GM20000 (cell line): Measurements from ENCODE around the gene ZNF710.
"Not testable (repeated sequence)": the region's sequence is repeated elsewhere in the genome, so short reads cannot be mapped to it uniquely, and the experiment has no call there.

Experiments
- DNase-seq: peaks from one replicate; pipeline ENCODE4 v3.0.0; 2012; ENCODE audit warnings: low spot score
- TF ChIP-seq, protein P1 (sequence below): IDR thresholded peaks from 2 replicates; pipeline ENCODE4 v1.5.1; 2012; ENCODE audit warnings: mild to moderate bottlenecking, control low read depth; ENCODE audit errors: extremely low read depth, missing control alignments

The ZNF710 gene

DNA sequence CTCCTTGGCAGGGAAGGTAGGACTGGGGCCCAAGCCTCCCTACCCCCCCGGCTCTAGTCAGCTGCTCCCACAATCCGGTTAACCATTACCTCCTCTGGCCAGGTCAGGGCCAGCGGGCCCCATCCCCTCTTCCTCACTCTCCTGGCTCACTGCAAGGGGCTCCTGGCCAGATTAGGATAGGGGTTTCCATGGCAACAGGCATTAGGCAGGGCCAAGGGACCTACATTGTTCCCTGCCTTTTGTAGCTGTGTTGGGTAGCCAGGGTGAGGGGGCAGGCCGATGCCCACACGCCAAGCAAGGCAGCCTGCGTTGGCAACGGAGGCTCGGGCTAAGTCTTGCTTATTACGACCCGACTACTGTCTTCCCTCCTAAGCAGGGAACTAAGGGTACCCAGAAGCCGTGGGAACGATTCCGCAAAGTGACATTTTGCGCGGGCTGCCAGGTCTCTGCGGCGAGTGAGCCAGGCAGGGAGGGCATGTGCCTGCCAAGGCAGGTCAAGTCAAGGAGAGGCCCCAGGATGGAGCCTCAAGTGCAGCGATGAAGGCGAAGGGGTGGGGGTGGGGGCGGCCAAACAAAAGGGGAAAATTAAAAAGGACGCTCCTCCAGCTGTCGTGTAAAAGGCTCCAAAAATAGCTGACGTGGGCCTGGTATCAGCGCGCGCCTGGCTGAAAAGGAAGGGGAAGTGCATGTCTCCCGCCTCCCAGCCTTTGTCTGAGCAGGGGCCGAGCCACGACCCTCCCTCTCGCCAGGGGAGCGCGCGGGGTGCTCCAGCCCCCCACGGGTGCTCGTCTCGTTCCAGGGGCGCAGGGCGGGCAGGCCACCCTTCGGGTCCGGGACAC lies 100.2 kb downstream of the ZNF710 start:
- TF ChIP-seq, protein P1, sequence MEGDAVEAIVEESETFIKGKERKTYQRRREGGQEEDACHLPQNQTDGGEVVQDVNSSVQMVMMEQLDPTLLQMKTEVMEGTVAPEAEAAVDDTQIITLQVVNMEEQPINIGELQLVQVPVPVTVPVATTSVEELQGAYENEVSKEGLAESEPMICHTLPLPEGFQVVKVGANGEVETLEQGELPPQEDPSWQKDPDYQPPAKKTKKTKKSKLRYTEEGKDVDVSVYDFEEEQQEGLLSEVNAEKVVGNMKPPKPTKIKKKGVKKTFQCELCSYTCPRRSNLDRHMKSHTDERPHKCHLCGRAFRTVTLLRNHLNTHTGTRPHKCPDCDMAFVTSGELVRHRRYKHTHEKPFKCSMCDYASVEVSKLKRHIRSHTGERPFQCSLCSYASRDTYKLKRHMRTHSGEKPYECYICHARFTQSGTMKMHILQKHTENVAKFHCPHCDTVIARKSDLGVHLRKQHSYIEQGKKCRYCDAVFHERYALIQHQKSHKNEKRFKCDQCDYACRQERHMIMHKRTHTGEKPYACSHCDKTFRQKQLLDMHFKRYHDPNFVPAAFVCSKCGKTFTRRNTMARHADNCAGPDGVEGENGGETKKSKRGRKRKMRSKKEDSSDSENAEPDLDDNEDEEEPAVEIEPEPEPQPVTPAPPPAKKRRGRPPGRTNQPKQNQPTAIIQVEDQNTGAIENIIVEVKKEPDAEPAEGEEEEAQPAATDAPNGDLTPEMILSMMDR, result no peak

DNA sequence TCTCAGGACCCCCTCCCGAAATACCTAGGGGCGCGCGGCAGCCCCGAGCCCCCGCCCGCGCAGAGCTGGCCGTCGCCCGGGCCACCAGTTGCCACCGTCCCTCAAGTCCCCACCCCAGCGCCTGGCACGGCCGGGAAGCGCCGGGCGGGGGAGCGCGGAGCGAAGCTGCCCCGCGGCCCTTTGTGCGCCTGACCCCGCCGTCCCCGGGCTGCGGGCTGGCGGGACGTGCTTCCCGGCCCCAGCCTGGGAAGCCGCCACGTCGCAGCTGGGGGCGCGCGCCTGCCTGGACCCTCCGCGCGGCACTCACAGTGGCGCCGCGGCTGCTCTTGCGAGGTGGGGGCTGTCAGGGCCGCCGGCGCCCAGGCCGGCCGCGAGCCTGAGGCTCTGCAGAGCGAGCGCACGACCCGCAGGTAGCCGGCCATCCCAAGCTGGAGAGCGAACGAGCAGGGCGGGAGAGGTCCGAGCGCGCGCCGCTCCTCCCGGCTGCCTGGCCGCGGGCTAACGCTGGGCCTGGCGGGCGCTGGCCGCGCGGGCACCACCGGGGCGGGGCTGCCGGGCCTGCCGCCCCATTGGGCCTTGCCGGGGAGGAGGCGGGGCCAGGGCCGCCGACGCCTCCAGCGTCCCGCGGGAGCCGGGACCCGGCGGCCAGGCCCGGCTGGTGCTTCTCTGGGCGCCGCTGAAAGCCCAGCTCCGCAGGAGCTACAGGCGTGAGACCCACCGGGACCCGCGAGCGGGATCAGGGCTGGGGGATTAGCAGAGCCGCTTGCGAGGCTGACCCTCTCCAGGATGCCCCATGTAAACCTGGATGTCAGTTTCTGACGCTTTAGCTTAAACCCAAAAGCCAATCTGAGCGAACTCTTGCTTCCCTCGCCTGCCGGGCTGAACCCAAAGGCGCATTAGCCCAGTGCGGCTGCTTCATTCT lies 101.1 kb downstream of the ZNF710 start, which contains the start of gene IDH2:
Gene IDH2 (minus strand): TSS at position 500 of the 922 bp plus-strand sequence. CDS start 78 bp downstream, at position 422.
- DNase-seq, result peak; percentile 96
- TF ChIP-seq, protein P1, result no peak

More for the DNA sequence above, 100.2 kb downstream of the ZNF710 start:
- peak; percentile 66 for DNase-seq

DNA sequence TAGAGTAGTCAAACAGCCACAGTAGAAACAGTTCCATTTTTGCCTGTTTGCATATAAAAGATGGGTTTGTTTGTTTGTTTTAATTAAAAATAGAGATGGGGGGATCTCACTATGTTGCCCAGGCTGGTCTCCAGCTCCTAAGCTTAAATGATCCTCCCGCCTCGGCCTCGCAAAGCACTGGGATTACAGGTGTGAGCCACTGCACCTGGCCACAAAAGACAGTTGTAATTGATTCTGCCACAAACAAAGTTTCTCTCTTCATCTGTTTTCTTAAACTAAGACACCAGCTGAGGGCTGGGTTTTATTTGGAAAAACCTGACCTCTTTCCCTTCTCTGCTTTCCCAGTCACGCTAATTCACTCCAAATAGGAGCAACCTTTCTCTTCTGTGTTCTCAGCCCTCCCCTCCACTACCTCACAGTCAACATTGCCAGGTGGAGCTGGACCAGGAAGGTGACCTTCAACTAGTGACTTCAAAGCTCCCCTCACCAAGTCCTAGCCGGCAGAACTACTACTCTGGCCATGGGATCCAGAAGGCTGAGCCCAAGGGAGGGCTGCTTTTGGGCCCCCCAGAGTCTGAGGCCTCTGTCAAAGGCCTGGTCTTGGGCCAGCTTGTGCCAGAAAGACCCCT lies 102.7 kb downstream of the ZNF710 start:
- DNase-seq, result no peak
- TF ChIP-seq, protein P1, result no peak

DNA sequence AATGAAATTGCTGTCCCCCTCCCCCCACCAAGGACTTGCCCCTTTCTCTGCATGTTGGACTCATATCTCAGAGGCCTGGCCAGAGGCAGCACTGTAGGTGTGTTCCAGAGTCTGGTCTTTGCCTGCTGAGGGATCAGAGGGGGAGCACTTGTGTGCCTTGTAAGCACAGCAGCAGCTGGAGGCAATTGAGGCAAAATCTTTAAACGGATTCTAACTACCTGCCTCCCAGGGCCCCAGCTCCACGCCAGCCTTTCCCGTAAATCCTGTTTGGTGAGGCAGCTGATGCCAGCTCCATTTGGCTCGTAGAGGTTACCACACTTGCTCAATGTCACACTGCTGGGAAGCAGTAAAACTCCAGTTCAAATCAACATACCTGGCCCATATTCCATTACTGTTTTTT lies 103.4 kb downstream of the ZNF710 start:
- TF ChIP-seq, protein P1, result no peak

DNA sequence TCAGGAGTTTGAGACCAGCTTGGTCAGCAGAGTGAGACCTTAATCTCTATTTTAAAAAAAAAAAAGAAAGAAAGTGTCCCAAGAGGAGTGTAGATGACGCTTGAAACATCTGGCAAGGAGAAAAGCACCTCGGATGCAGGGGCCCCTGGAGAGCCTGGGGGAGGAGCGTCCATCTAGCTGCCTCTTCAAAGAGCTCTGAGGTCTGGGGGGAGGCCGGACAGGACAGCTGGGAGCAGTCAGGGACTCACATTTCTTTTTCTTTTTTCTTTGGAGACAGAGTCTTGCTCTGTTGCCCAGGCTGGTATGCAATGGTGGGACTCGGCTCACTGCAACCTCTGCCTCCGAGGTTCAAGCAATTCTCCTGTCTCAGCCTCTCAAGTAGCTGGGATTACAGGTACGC lies 104.4 kb downstream of the ZNF710 start:
- TF ChIP-seq, protein P1, result no peak
- no peak for DNase-seq

More for the DNA sequence above, 103.4 kb downstream of the ZNF710 start:
- no peak for DNase-seq

DNA sequence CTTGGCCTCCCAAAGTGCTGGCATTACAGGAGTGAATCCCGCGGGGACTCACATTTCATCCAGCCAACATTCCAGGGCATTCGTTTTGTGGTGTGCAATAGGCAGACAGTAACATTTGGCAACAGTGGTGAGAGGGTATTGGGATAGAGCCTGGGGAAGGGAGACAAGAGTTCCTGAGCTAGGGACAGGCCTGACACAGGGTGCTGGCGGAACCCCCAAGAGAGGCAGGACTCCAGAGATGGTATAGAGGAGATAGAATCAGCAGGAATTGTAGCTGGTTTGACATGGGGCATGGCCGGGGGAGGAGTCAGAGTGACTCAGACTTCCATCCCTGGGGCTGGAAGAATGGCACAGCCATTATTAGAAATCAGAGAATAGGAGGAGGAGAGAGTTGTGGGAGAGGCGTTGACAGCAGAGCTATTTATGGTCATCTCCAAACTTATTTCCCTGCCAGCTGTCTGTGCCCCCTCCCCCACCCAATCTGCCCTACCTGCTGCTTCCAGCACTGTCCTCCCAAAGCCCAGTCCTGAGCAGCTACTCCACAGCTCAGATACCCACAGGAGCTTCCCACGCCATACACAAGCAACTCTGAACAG lies 105.5 kb downstream of the ZNF710 start:
- no peak for DNase-seq
- TF ChIP-seq, protein P1, result no peak

DNA sequence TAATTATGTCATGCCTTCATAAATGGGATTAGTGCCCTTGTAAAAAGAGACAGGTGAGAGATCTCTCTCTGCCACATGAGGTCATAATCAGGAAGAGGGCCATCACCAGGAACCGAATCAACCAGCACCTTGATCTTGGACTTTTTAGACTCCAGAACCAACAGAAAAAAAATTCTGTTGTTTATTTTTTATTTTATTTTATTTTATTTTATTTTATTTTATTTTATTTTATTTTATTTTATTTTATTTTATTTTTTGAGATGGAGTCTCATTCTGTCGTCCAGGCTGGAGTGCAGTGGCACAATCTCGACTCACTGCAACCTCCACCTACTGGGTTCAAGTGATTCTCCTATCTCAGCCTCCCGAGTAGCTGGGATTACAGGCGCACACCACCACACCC lies 106.9 kb downstream of the ZNF710 start:
- not testable (repeated sequence) for DNase-seq

DNA sequence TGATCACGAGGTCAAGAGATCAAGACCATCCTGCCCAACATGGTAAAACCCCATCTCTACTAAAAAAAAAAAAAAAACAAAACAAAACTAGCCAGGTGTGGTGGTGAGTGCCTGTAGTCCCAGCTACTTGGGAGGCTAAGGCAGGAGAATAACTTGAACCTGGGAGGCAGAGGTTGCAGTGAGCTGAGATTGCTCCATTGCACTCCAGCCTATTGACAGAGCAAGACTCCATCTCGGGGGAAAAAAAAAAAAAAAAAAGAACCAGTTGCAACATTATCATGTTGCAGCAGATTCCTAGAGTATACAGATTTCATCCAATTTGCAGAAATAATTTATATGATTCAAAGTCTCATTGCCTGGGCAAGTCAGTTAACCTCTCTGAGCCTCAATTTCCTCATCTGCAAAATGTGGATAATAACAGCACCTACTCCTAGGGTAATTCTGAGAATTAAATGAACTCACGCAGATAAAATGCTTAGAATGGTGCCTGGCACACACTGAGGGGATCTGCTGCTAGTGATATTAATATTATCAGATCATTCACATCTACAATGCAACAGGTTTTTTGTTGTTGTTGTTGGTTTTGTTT lies 108.1 kb downstream of the ZNF710 start:
- DNase-seq, result not testable (repeated sequence)
